ENCODE data around the gene SETD3. TPM values are rescaled to one million over a fixed set of nuclear protein-coding genes. Genes with fewer than 3 reads are reported as not detected.

The SETD3 gene
- total and polyA plus RNA-seq, 2 experiments from 2014 or later: 60.1 to 67.5 TPM

- no peak for TF ChIP-seq CTCF (IDR thresholded peaks at IDR 0.05; ENCODE audit: low read depth, low read length)
- no peaks in the 10 kb centered on the region for H3K9me3 ChIP-seq (ENCODE audit: low read depth)
- H3K27ac ChIP-seq: no peak overlapping the region
- DNase-seq (ENCODE audit: low read depth in 1 of 2, low spot score in 1 of 2): no peak
- H3K27me3 ChIP-seq: no peaks in the 10 kb centered on the region
- H3K36me3 ChIP-seq: peaks cover 8% of the 10 kb centered on the region
- H3K4me1 ChIP-seq (ENCODE audit: low read depth): no peaks in the 10 kb centered on the region
- no peak overlapping the region for H3K4me3 ChIP-seq
Observed at GRCh38 chr14:99515301-99516155, 34.9 kb upstream of the SETD3 start.

GRCh38 chr14:99514552-99515300, 34.1 kb upstream of the SETD3 start:
- Histone ChIP-seq H3K36me3 (peaks cover 8% of the 10 kb centered on the region), H3K4me1 (ENCODE audit: low read depth) (no peaks in the 10 kb centered on the region), H3K4me3 (no peak overlapping the region), H3K27me3 (no peaks in the 10 kb centered on the region), H3K9me3 (ENCODE audit: low read depth) (no peaks in the 10 kb centered on the region), H3K27ac (no peak overlapping the region)
- no peak for TF ChIP-seq CTCF (IDR thresholded peaks at IDR 0.05; ENCODE audit: low read depth, low read length)
- no peak for DNase-seq (ENCODE audit: low read depth in 1 of 2, low spot score in 1 of 2)

GRCh38 chr14:99513946-99514551, 33.4 kb upstream of the SETD3 start:
- H3K27me3 ChIP-seq: no peaks in the 10 kb centered on the region
- no peaks in the 10 kb centered on the region for H3K4me1 ChIP-seq (ENCODE audit: low read depth)
- H3K36me3 ChIP-seq: peaks cover 11% of the 10 kb centered on the region
- no peak for DNase-seq (ENCODE audit: low read depth in 1 of 2, low spot score in 1 of 2)
- H3K27ac ChIP-seq: no peak overlapping the region
- TF ChIP-seq CTCF (IDR thresholded peaks at IDR 0.05; ENCODE audit: low read depth, low read length): no peak
- no peak overlapping the region for H3K4me3 ChIP-seq
- H3K9me3 ChIP-seq (ENCODE audit: low read depth): no peaks in the 10 kb centered on the region

- no peaks in the 10 kb centered on the region for H3K27me3 ChIP-seq
- peaks cover 14% of the 10 kb centered on the region for H3K36me3 ChIP-seq
- H3K27ac ChIP-seq: no peak overlapping the region
- no peak for DNase-seq (ENCODE audit: low read depth in 1 of 2, low spot score in 1 of 2)
- H3K4me1 ChIP-seq (ENCODE audit: low read depth): no peaks in the 10 kb centered on the region
- H3K9me3 ChIP-seq (ENCODE audit: low read depth): no peaks in the 10 kb centered on the region
- no peak for TF ChIP-seq CTCF (IDR thresholded peaks at IDR 0.05; ENCODE audit: low read depth, low read length)
- H3K4me3 ChIP-seq: no peak overlapping the region
Observed at GRCh38 chr14:99513183-99513694, 32.6 kb upstream of the SETD3 start.

- TF ChIP-seq CTCF (IDR thresholded peaks at IDR 0.05; ENCODE audit: low read depth, low read length): no peak
- H3K36me3 ChIP-seq: peaks cover 19% of the 10 kb centered on the region
- H3K27me3 ChIP-seq: no peaks in the 10 kb centered on the region
- H3K4me3 ChIP-seq: no peak overlapping the region
- no peak overlapping the region for H3K27ac ChIP-seq
- H3K4me1 ChIP-seq (ENCODE audit: low read depth): no peaks in the 10 kb centered on the region
- H3K9me3 ChIP-seq (ENCODE audit: low read depth): no peaks in the 10 kb centered on the region
- DNase-seq (ENCODE audit: low read depth in 1 of 2, low spot score in 1 of 2): no peak
Observed at GRCh38 chr14:99512571-99513182, 32.0 kb upstream of the SETD3 start.

Data from cardiac muscle cell (in vitro differentiated cells and primary cell).